Endothelial cell of umbilical vein (primary cell): ENCODE results near the gene STEAP4. TPM values are rescaled to one million over a fixed set of nuclear protein-coding genes. Genes with fewer than 3 reads are reported as not detected.

Source experiments
- BruUV-seq: library from RNA; stranded (reverse); fragments of 400-500 nt; replicated peaks from 2 replicates; lab custom pipeline; 2021; lab: Mats Ljungman, UMichigan
- CTCF ChIA-PET: fragments of 300-600, 350-600 bp; sonication (Branson Sonifier 250); formaldehyde crosslinking; loops from one replicate; lab custom pipeline; 2021; ENCODE audit warnings: antibody characterized with exemption, inconsistent platforms; lab: Charles Lee
- POLR2A ChIA-PET: fragments of 300-600, 350-600 bp; sonication (Branson Sonifier 250); formaldehyde crosslinking; loops from one replicate; lab custom pipeline; 2021; ENCODE audit warnings: antibody characterized with exemption, inconsistent platforms; lab: Charles Lee
- DNase-seq: peaks from one replicate; pipeline ENCODE4 v3.0.0-alpha.2; 2011; ENCODE audit warnings: low read depth, low spot score
- FAIRE-seq: peaks from 2 replicates; lab custom pipeline; 2011; peaks lifted over from hg19 to GRCh38; lab: Jason Lieb, UNC
- H2AFZ ChIP-seq: 2 replicates; pipeline ENCODE4 v1.6.0; 2012; ENCODE audit warnings: low read depth, low read length, control low read depth, inconsistent platforms
- H3K27ac ChIP-seq: 2 replicates; pipeline ENCODE4 v1.5.1; 2011; ENCODE audit warnings: low read depth, mild to moderate bottlenecking, control low read depth, low read length, moderate library complexity; ENCODE audit not compliant: insufficient read depth
- H3K27me3 ChIP-seq, 2 experiments: 2 replicates each; pipeline versions ENCODE4 v1.6.0 to v1.6.1; 2011; ENCODE audit warnings: low read length in 2 of 2, mixed read lengths in 1 of 2; ENCODE audit not compliant: control insufficient read depth in 2 of 2, insufficient read depth in 2 of 2
- H3K36me3 ChIP-seq, 2 experiments: 2 replicates in 1 of 2; 3 replicates in 1 of 2; pipeline ENCODE4 v1.5.1; 2011; ENCODE audit warnings: low read length in 2 of 2, mild to moderate bottlenecking in 1 of 2, moderate library complexity in 1 of 2; ENCODE audit not compliant: control insufficient read depth in 2 of 2, insufficient read depth in 2 of 2; ENCODE audit errors: extremely low read depth in 1 of 2
- H3K4me1 ChIP-seq: 3 replicates; pipeline ENCODE4 v1.5.1; 2011; ENCODE audit warnings: mild to moderate bottlenecking, low read length; ENCODE audit not compliant: control insufficient read depth, insufficient read depth; ENCODE audit errors: extremely low read depth
- H3K4me2 ChIP-seq: 2 replicates; pipeline ENCODE4 v1.6.1; 2011; ENCODE audit warnings: low read length, control low read depth, mixed read lengths; ENCODE audit not compliant: insufficient read depth
- H3K4me3 ChIP-seq, 3 experiments: fragments of 200-600 bp in 1 of 3; sonication (generic), shearing (Covaris generic) in 1 of 3; replicated peaks in 1 of 3; 2 replicates each; pipeline ENCODE4 v1.5.1; 2011 to 2016; ENCODE audit warnings: control low read depth in 3 of 3, low read length in 3 of 3, mild to moderate bottlenecking in 2 of 3, inconsistent platforms in 1 of 3, low read depth in 1 of 3, moderate library complexity in 1 of 3; ENCODE audit not compliant: insufficient read depth in 1 of 3
- H3K79me2 ChIP-seq: 2 replicates; pipeline ENCODE4 v1.6.0; 2012; ENCODE audit warnings: low read length, inconsistent platforms; ENCODE audit not compliant: control insufficient read depth, insufficient read depth
- H3K9ac ChIP-seq: replicated peaks from 2 replicates; pipeline ENCODE3; 2011; ENCODE audit warnings: low read length, control low read depth; ENCODE audit not compliant: insufficient read depth; ENCODE audit errors: extremely low read depth
- H3K9me1 ChIP-seq: replicated peaks from 3 replicates; pipeline ENCODE4 v1.6.0; 2011; ENCODE audit warnings: mild to moderate bottlenecking, low read length; ENCODE audit not compliant: control insufficient read depth, insufficient read depth; ENCODE audit errors: extremely low read depth
- H3K9me3 ChIP-seq: replicated peaks from 2 replicates; pipeline ENCODE4 v1.5.1; 2012; ENCODE audit warnings: low read length, inconsistent platforms; ENCODE audit not compliant: control insufficient read depth, insufficient read depth
- H4K20me1 ChIP-seq: replicated peaks from 2 replicates; pipeline ENCODE3; 2011; ENCODE audit warnings: mild to moderate bottlenecking, low read length; ENCODE audit not compliant: control insufficient read depth, insufficient read depth; ENCODE audit errors: extremely low read depth
- EZH2 ChIP-seq: IDR thresholded peaks from 2 replicates; pipeline ENCODE4 v1.6.1; 2012; ENCODE audit warnings: borderline replicate concordance, low read depth, mild to moderate bottlenecking, moderate library complexity, low read length, inconsistent platforms; ENCODE audit not compliant: severe bottlenecking
- FOS ChIP-seq: IDR thresholded peaks from 2 replicates; pipeline ENCODE4 v1.6.1; 2011; ENCODE audit warnings: mild to moderate bottlenecking, low read length, moderate library complexity, borderline replicate concordance; ENCODE audit not compliant: insufficient read depth
- GATA2 ChIP-seq: IDR thresholded peaks from 2 replicates; pipeline ENCODE4 v1.7.0; 2011; ENCODE audit warnings: low read depth, mild to moderate bottlenecking, moderate library complexity, mixed read lengths, low read length; ENCODE audit not compliant: insufficient read length, insufficient read depth
- JUN ChIP-seq: IDR thresholded peaks from 2 replicates; pipeline ENCODE4 v1.6.1; 2011; ENCODE audit warnings: borderline replicate concordance, low read depth; ENCODE audit not compliant: insufficient read length, insufficient read depth
- MYC ChIP-seq: IDR thresholded peaks from one replicate; pipeline ENCODE4 v1.6.1; 2011; ENCODE audit warnings: mild to moderate bottlenecking, low read depth, low read length
- POLR2A ChIP-seq: IDR thresholded peaks from 2 replicates; pipeline ENCODE4 v1.6.1; 2012; ENCODE audit warnings: low read depth, mild to moderate bottlenecking, control low read depth, low read length
- POLR2AphosphoS5 ChIP-seq: IDR thresholded peaks from 2 replicates; pipeline ENCODE4 v1.6.1; 2012; ENCODE audit warnings: low read depth, mild to moderate bottlenecking, control low read depth, low read length, moderate library complexity; ENCODE audit not compliant: insufficient read depth
- dilution Hi-C: fragments of 300-500 bp; cut with MboI; formaldehyde crosslinking; loops from one replicate; pipeline ENCODE4 v1.15.0; 2019; ENCODE audit warnings: low sequenced_read_pairs; ENCODE audit not compliant: extremely low pct_ligation_motif_present
- intact Hi-C: fragments of 100-400 bp; cut with micrococcal nuclease; formaldehyde crosslinking; loops from one replicate; pipeline ENCODE4 v1.10.0; 2022
- polyA plus RNA-seq, 4 experiments: library from polyadenylated mRNA; depleted of rRNA in 3 of 4; stranded (reverse) in 3 of 4; unstranded in 1 of 4; fragments of >200 nt; gene quantifications; 2 replicates each; pipeline versions ENCODE4 v1.2.1 to v1.2.3, GENCODE V29; 2011 to 2012; ENCODE audit warnings: missing spikeins in 1 of 4
- total RNA-seq: library from RNA; stranded (reverse); gene quantifications from 2 replicates; pipeline ENCODE4 v1.2.3, GENCODE V29; 2021
- TF ChIP-seq, protein P1 (sequence below): IDR thresholded peaks from 2 replicates; pipeline ENCODE4 v1.6.1; 2011; ENCODE audit not compliant: insufficient read depth, insufficient read length
- TF ChIP-seq, protein P2 (sequence below), 2 donors: IDR thresholded peaks; 1 replicate in 1 of 2; 2 replicates in 1 of 2; pipeline ENCODE4 v1.5.1; 2011; ENCODE audit warnings: low read length in 2 of 2, mild to moderate bottlenecking in 2 of 2, moderate library complexity in 2 of 2, control low read depth in 1 of 2, inconsistent platforms in 1 of 2, low read depth in 1 of 2; ENCODE audit not compliant: insufficient read depth in 1 of 2; ENCODE audit errors: extremely low read depth in 1 of 2

Gene STEAP4
- total and polyA plus RNA-seq, 2 donors (not counting 3 experiments of a cell fraction or from before 2014, with no cell fraction given): not detected

DNA sequence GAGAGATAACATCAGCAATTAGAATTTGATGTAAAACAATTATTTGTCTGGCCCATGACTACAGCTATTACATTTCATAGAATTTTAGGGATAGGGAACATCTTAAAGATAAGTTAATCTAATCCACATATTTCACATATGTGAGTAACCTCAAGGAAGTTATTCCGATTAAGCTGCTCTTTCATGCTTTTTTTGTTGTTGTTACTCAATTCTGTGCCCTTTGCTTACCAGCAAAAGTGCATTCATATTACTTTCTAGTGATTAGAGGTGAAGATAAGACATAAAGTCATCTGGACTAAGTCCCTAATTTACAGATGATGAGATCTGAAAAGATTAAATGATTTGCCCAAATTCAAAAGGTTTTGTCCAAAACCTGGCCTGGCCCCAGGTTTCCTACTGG lies 46.0 kb downstream of the STEAP4 start:
- no peaks in the 10 kb centered on the region for H4K20me1 ChIP-seq
- BruUV-seq: no TSS peak

More for the DNA sequence above, 46.0 kb downstream of the STEAP4 start:
- dilution Hi-C loops (no loop called here), intact Hi-C loops (no loop called here)
- no peak for TF ChIP-seq POLR2A
- TF ChIP-seq, protein P1, sequence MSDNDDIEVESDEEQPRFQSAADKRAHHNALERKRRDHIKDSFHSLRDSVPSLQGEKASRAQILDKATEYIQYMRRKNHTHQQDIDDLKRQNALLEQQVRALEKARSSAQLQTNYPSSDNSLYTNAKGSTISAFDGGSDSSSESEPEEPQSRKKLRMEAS: no peak
- no peak for TF ChIP-seq FOS
- TF ChIP-seq MYC: no peak
- no peak for TF ChIP-seq EZH2
- TF ChIP-seq GATA2: no peak
- TF ChIP-seq JUN: no peak
- TF ChIP-seq, protein P2, sequence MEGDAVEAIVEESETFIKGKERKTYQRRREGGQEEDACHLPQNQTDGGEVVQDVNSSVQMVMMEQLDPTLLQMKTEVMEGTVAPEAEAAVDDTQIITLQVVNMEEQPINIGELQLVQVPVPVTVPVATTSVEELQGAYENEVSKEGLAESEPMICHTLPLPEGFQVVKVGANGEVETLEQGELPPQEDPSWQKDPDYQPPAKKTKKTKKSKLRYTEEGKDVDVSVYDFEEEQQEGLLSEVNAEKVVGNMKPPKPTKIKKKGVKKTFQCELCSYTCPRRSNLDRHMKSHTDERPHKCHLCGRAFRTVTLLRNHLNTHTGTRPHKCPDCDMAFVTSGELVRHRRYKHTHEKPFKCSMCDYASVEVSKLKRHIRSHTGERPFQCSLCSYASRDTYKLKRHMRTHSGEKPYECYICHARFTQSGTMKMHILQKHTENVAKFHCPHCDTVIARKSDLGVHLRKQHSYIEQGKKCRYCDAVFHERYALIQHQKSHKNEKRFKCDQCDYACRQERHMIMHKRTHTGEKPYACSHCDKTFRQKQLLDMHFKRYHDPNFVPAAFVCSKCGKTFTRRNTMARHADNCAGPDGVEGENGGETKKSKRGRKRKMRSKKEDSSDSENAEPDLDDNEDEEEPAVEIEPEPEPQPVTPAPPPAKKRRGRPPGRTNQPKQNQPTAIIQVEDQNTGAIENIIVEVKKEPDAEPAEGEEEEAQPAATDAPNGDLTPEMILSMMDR (IDR thresholded peaks at IDR 0.05; ENCODE audit: extremely low read depth in 1 of 2, insufficient read depth in 1 of 2, low read depth in 1 of 2, low read length in 2 of 2): no peak
- no peak for TF ChIP-seq POLR2AphosphoS5
- no peak for DNase-seq
- no peaks in the 10 kb centered on the region for H3K9me1 ChIP-seq
- H3K79me2 ChIP-seq: no peaks in the 10 kb centered on the region
- ChIA-PET CTCF (no interaction called here), POLR2A (no interaction called here)
- H3K36me3 ChIP-seq: no peaks in the 10 kb centered on the region
- no peaks in the 10 kb centered on the region for H3K4me1 ChIP-seq
- FAIRE-seq: no peak
- H3K9ac ChIP-seq: no peak overlapping the region
- H2AFZ ChIP-seq: no peak overlapping the region
- no peak overlapping the region for H3K4me2 ChIP-seq
- no peak overlapping the region for H3K27ac ChIP-seq
- H3K9me3 ChIP-seq: no peaks in the 10 kb centered on the region
- no peaks in the 10 kb centered on the region for H3K27me3 ChIP-seq
- H3K4me3 ChIP-seq: no peak overlapping the region
